ENCODE data around the gene FARSA.
"Not testable (repeated sequence)": the region's sequence is repeated elsewhere in the genome, so short reads cannot be mapped to it uniquely, and the experiment has no call there.

Gene FARSA

DNA sequence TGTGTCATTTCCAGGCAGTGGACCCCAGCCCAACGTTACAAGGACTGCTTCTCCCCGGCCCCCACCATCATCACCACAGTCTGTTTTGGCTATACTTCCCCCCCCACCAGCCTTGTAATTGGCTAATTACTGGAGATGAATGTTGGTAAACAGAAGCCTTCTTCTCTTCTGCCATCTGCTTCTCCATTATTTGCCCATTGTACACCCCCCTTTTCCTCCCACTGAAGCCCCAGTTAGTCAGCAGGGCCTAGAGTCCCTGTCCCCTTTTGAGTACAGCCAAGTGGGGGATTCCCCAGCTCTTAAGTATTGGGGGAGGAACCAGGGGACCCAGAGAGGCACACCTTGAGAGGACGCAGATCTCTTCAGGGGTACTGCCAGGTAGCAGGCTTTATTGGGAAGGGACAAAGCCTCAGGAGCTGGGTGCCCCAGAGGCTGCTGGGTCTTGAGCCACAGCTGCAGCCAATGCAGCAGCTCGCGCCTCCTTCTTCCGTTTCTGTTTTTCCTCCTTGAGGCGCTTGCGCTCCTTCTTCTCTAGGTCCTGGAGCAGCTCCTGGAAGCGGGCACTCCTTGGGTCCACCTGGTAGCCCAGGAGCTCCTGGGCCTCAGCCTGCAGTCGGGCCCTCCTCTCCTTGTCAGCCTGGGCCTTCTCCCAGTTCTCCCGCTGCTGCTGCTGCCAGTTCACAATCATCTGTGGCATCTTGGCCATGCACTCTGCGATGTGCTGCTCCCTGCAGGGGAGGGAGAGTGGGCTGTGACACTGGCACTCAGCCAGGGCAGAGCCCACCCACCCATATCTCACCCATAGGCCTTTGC, 20.5 kb upstream of the FARSA start:
- no peak for DNase-seq (ENCODE audit: low read depth in 2 of 2)

DNA sequence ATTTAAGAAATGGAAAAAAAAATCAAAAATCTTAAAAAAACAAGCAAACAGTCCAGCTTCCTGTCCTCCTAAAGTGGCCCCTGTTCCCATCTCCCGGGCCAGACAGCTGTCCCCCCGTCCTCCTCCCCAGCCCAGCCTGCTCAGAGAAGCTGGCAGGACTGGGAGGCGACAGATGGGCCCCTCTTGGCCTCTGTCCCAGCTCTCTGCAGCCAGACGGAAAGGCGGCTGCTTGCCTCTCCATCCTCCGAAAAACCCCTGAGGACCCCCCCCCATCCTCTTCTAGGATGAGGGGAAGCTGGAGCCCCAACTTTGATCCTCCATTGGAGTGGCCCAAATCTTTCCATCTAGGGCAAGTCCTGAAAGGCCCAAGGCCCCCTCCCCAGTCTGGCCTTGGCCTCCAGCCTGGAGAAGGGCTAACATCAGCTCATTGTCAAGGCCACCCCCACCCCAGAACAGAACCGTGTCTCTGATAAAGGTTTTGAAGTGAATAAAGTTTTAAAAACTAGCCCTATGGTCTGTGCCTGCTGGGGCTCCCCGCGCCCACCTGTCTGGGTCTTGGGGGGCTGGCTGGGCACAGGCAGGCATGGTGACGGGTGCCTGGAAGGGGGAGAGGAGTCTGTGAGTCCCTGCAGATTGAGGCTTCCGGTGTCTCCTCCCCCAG, 19.8 kb upstream of the FARSA start:
- no peak for DNase-seq (ENCODE audit: low read depth in 2 of 2)

- DNase-seq (ENCODE audit: low read depth in 2 of 2), result no peak
Observed at GRCh38 chr19:12952488-12953137, 19.1 kb upstream of the FARSA start.

- not testable (repeated sequence) for DNase-seq (ENCODE audit: low read depth in 2 of 2)
Observed at GRCh38 chr19:12952050-12952449, 18.5 kb upstream of the FARSA start.

DNA sequence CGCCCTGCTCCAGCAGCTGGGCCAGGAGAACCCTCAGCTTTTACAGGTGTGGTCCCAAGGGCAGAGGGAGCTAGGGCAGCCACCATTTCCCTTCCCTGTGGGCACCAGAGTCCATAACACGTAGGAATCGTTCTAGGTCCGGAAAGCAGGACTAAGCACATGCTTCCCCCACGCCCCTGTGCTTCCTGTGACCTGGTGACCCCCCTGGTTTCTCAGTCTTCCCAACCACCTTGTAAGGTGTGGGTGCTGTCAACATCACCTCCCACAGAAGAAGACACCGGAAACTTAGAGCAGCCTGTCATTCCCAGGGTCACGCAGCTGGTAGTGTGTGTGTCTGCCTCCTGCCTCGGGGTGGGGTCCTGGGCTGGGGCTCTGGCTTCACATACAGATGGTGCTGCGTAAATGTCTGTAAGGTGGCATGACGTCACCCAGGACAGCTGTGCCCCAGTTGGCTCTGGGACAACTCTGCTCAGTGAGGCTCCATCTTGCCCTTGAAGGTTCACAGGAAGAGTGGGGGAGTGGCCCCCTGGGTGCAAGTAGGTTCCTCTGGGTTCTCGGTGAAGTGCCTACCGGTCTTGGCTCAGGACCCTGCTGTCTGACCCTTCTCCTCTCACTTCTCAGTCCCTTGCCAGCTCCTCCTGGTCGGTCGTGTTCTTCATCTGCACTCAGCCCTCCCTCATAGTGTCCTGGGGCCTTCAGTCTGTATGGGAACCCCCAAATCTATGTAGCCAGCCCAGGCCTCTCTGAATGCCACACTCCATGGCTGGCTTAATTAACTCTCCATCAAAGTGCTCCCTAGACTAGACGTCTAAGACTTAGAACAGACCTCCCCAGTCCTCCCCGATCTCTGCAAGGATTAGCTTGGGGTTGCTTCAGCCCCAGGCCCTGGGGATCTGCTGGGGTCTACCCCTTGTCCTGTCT, 16.1 kb upstream of the FARSA start:
- DNase-seq (ENCODE audit: low read depth in 2 of 2), result no peak

DNA sequence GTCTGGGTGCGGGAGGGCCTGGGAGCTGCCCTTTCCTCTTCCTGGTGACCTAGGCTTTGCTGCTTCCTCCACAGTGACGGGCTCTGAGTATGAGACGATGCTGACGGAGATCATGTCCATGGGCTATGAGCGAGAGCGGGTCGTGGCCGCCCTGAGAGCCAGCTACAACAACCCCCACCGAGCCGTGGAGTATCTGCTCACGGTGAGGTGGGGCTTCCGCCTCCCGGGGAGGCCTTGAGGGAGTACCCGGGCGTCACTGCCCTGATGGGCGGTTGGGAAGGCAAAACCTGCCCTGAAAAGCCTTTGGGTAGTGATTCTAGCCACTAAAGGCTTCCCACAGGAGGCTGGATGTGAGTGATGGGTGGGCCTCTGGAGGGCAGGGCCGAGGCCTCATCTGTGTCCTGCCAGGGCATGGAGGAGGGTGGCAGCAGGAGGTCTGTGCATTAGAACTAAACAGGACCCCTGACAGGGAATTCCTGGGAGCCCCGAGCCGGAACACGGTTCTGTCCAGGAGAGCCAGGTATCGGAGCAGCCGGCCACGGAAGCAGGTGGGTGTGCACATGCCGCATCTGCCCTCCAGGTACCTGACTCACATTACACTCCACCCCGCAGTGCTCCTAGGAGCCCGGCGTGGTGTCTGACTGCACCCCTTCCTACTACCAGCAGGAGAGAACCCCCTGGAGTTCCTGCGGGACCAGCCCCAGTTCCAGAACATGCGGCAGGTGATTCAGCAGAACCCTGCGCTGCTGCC, 15.3 kb upstream of the FARSA start:
- no peak for DNase-seq (ENCODE audit: low read depth in 2 of 2)

- DNase-seq (ENCODE audit: low read depth in 2 of 2), result no peak
Observed at GRCh38 chr19:12947702-12948611, 14.4 kb upstream of the FARSA start.

DNA sequence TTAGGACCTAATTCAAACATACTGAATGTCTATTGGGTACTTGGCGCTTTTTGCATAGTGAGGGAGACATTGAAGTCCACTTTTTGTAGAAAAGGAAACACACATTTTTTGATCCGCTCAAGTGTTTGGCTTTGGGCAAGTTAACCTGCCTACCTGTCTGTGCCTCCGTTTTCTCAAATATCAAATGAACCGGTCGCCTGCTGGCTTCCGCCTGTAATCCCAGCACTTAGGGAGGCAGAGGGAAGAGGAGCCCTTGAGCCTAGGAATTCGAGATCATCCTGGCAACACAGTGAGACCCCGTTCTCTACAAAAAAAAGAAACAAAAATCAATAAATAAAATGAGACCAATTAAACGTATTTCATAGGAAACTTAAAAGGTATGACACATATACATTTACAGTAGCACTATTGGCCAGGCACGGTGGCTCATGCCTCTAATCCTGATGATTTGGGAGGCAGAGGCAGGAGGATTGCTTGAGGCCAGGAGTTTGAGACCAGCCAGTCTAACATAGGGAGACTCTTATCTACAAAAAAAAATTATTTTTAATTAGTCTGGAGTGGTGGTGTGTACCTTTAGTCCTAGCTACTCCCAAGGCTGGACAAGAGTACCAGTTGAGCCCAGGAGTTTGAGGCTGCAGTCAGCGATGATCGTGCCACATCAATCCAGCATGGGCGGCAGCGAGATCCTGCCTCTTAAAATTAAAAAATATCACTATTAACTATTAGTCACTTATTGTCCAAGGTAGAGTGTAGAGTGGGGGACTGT, 13.4 kb upstream of the FARSA start:
- no peak for DNase-seq (ENCODE audit: low read depth in 2 of 2)

DNA sequence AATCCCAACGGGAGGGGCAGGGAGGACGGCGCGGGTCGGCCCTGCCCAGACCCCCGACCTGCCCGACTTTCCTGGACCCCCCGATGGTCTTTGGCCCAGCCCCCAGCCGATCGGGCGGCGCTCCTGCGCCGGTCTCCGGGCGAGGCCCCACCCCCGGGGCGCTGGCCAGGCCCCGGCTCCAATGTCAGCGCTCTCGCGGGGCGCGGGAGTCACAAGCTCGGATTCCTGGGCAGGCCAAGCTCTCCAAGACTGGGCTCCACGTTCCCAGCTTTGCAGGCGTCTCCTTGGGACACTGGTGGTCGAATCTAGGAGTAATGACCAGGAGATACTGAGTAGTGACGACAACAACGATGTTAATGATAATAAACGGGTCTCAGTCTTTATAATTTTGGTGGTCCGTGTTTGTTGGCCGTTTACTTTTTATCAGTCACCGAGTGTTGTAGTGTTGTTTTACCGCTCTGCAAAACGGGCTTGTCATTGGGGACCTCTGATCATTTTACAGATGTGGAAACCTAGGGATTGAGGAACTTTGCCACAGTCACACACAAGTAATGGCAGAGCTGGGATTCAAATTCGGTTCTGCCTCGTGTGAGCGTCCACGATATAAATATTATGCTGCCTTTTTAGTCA, 12.7 kb upstream of the FARSA start:
- DNase-seq (ENCODE audit: low read depth in 2 of 2), result peak in 1 of 2 donors; percentile 36

DNA sequence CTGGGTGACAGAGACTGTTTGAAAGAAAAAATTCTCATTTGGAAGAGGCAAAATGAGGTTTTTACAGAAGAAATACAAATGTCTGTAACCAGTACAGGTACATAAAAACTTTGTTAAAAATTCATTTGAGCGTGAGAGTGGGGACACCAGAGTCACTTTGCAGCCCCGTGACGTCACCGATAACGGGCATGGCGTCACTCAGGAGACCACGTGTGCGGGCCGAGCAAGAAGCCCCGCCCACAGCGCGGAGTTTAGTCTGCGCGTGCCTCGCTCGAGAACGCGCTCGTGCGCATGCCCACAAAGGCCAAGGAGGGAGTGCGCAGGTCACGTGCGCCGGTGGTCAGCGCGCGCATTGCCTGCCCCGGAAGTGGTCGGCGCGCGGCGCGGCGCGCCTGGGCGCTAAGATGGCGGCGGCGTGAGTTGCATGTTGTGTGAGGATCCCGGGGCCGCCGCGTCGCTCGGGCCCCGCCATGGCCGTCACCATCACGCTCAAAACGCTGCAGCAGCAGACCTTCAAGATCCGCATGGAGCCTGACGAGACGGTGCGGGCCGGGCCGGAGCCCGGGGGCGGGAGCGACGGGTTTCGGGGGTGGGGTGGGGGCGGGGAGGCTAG, 12.1 kb upstream of the FARSA start, which contains the start of gene RAD23A:
Gene RAD23A, plus strand, starts transcription at position 384 of the 613 bp plus-strand sequence. Its CDS starts 87 bp downstream, at position 471.
- peak; percentile 97 to 99 for DNase-seq (ENCODE audit: low read depth in 2 of 2)

GRCh38 chr19:12944104-12944674, 10.7 kb upstream of the FARSA start:
- DNase-seq (ENCODE audit: low read depth in 2 of 2), result no peak

DNA sequence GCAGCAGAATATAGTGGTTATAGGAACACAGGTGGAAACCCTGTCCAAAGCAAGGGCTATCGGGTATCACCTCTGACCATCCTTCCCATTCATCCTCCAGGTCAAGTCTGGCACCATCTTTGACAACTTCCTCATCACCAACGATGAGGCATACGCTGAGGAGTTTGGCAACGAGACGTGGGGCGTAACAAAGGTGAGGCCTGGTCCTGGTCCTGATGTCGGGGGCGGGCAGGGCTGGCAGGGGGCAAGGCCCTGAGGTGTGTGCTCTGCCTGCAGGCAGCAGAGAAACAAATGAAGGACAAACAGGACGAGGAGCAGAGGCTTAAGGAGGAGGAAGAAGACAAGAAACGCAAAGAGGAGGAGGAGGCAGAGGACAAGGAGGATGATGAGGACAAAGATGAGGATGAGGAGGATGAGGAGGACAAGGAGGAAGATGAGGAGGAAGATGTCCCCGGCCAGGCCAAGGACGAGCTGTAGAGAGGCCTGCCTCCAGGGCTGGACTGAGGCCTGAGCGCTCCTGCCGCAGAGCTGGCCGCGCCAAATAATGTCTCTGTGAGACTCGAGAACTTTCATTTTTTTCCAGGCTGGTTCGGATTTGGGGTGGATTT, 10.0 kb upstream of the FARSA start:
- no peak for DNase-seq (ENCODE audit: low read depth in 2 of 2)

DNA sequence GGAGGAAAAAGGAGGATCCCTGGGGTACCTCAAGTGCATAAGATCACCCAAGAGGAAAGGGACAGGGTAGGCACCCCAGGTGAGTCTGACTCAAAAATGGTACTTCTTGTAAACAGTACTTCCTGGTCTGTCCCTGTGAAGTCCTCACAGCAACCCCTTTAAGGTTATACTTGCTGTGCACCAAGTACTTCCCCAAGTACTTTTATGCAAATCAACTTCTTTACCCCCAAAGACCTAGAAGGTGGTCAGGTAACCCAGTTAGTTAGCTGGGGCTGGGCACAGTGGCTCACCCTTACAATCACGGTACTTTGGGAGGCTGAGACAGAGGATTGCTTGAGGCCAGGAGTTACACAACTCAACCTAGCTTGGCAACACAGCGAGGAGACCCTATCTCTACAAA, 7.4 kb upstream of the FARSA start:
- DNase-seq (ENCODE audit: low read depth in 2 of 2), result no peak

DNA sequence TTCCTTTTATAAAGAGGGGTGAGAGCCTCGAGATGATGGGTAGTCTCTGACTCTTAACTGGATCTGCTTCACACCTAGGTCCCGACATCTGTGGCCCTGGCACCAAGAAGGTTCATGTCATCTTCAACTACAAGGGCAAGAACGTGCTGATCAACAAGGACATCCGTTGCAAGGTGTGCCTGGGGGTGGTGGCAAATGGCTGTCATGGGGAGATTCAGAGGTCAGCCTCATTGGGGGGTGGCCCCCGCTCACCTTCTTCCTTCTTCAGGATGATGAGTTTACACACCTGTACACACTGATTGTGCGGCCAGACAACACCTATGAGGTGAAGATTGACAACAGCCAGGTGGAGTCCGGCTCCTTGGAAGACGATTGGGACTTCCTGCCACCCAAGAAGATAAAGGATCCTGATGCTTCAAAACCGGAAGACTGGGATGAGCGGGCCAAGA, 6.5 kb upstream of the FARSA start:
- no peak for DNase-seq (ENCODE audit: low read depth in 2 of 2)

DNA sequence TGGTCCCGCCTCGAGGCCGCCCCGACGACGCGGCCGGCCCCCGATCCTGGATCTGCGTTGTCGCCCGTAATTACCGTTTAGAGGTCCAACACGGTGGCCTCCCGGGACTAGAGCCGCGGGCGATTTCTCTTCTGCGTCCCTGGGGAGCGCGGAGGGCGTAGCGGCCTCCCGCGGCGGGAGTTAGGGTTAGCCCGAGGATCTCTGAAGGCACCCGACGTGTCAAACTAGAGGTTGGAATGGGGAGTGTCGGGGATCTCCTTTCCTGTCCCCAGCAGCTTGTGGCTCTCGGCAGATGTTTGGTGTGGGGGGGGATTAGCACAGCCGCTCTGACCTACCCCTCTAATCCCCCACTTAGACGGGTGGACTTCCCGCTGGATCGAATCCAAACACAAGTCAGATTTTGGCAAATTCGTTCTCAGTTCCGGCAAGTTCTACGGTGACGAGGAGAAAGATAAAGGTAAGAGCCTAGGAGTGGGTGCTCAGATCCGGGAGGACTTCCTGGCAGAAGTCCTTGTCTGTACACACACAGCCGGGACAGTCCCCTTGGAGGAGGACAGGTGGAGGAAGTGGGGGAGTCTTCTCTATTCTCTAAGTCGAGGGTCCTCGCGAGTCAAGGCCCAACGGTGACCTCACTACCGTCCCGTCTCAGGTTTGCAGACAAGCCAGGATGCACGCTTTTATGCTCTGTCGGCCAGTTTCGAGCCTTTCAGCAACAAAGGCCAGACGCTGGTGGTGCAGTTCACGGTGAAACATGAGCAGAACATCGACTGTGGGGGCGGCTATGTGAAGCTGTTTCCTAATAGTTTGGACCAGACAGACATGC, 5.5 kb upstream of the FARSA start:
- DNase-seq (ENCODE audit: low read depth in 2 of 2), result peak in 1 of 2 donors; percentile 31
